HG02938 (cell line): ENCODE data around the gene DBT.
A peak's percentile ranks its signal among the peaks of the same experiment; 100 is the strongest.
"Not testable (repeated sequence)": the region's sequence is repeated elsewhere in the genome, so short reads cannot be mapped to it uniquely, and the experiment has no call there.

ENCODE experiments used
- ATAC-seq: cut with Tn5 transposase; IDR thresholded peaks from one replicate; pipeline ENCODE4 v1.9.1; 2021; ENCODE audit warnings: mild to moderate bottlenecking, moderate library complexity; ENCODE audit not compliant: unreplicated experiment

DBT gene

DNA sequence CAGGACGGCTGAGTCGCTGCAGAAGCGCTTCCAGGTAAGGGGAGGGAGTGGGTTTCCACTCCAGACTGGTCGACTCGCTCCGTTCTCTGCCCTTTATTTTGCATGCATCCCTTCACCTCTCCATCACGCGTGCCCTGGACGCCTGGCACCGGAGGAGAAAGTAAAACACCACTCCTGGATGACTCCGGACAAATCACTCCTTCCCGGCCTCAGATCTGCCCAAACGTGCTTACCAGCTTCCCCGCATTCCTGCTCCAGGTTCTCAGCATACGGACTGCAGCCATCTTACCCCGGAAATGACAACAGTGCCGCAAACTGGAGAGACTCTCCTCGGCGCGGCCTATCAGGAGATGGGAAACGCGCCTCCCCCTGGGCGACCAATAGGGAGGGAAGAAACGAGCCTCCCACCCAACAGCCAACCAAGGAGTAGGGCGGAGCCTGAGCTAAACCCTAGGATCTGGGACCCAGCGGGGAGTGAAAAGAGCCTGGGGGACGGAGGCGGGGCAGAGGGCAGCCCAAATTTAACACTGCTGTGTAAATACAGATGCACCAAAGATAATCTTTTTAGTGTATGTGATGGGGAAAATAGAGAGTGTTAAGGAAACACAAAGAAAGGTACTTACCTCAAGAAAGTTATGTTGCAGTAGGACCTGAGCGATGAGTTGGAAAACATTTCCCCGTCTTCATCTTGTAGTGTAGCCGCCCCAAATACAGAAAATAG lies at the start of gene DBT:
DBT (minus strand) TSS at position 298 of the 721 bp plus-strand sequence; CDS start at position 284, 14 bp downstream.
- peak; percentile 100 for ATAC-seq

DNA sequence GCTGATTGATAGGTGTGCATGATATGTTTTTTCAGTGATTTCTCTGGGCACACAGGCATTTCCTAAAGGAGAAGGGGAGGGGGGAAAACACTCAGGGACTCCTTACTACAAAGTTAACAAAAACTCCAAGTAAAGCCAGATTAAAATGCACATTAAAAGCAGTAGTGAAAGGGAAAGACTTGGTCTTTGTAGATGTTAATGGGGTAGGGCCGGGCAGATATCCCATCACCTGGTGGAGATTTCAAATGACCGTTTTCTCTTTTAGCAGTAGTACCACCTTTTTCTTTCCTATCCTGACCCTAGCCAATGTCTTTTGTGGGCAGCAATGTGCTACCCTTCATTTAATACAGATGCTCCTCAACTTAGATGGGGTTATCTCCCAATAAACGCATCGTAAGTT lies 48.9 kb upstream of the DBT start:
- no peak for ATAC-seq

DNA sequence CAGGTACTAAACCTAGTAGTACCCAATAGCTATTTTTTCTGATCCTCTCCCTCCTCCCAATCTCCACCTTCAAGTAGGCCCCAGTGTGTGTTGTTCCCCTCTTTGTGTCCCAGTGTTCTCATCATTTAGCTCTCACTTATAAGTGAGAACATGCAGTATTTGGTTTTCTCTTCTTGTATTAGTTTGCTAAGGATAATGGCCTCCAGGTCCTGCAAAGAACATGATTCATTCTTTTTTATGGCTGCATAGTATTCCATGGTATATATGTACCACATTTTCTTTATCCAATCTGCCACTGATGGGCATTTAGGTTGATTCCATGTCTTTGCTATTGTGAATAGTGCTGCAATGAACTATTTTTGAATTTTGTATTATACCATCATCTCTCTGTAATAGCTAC lies 47.4 kb upstream of the DBT start:
- ATAC-seq, result not testable (repeated sequence)

DNA sequence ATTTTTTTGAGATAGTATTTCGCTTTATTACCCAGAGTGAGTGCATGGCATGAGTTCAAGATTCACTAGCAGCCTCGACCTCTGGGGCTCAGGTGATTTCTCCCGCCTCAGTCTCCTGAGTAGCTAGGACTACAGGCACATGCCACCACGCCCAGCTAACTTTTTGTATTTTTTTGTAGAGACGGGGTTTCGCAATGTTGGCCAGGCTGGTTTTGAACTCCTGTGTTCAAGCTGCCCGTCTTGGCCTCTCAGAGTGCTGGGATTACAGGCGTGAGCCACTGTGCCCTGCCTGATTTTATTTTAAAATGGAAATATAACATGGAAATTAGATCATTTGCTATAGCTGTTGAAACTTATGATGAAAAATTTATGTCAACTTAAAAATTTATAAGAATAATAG lies 46.5 kb upstream of the DBT start:
- ATAC-seq, result no peak

DNA sequence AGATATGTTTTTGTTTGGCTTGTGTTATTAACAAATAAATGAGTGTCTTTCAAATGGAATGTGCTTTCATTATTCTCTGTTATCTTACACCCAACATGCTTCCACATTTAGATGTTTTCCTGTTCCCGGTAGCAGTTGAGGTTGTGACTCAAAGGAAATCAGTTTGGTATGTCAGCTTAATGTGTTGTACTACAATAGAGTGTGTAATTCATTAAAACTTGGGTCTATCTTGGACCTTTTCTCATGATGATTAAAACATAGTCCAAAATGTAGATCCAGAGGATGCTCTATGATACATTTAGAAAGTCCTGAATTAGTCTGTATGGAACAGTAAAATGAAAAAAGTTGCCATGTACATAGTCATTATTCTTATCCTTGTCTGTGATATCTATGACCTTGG lies 43.1 kb upstream of the DBT start:
- no peak for ATAC-seq

DNA sequence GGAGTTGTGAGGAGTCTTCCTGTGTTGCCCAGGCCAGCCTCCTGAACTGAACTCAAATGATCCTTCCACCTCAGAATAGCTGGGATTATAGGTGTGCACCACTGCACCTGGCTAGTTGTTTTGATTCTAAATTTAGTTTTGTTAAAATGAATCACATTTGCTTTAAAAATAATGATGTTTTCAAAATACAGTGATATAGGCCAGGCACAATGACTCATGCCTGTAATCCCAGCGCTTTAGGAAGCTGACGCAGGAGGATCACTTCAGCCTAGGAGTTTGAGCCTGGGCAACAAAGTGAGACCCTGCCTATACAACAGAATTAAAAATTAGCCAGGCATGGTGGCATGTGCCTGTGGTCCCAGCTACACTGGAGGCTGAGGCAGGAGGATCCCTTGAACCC lies 40.7 kb upstream of the DBT start:
- no peak for ATAC-seq

DNA sequence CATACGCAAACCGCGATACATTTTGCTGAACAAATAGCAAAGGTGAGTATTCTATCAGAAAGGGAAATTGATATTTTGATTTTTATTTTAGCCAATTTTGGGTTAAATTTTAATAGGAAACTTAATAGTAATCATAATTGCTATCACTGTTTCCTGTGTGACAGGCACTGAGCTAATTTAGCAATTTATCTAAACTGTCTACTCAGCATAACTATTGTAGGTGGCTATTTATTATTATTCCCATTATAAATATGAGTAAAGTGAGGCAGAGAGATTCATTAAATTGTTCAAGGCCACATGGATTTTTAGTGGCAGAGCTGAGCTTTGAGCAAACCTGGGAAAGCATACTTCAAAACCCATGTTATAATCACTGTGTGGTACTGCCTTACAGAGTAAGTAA lies 37.5 kb upstream of the DBT start:
- ATAC-seq, result no peak

DNA sequence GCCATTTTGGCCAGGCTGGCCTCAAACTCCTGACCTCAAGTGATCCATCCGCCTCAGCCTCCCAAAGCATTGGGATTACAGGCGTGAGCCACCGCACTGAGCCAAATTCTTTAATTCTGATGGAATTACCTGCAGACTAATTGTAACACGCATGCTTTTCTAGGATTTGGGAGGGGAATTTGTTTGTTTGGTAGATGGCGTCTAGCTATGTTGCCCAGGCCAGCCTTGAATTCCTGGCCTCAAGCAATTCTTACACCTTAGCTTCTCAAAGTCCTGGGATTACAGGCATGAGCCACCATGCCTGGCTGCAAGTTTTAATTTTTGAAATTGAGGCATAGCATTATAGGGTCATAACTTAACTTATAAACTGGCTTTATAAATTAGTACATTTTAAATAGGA lies 35.0 kb upstream of the DBT start:
- no peak for ATAC-seq

DNA sequence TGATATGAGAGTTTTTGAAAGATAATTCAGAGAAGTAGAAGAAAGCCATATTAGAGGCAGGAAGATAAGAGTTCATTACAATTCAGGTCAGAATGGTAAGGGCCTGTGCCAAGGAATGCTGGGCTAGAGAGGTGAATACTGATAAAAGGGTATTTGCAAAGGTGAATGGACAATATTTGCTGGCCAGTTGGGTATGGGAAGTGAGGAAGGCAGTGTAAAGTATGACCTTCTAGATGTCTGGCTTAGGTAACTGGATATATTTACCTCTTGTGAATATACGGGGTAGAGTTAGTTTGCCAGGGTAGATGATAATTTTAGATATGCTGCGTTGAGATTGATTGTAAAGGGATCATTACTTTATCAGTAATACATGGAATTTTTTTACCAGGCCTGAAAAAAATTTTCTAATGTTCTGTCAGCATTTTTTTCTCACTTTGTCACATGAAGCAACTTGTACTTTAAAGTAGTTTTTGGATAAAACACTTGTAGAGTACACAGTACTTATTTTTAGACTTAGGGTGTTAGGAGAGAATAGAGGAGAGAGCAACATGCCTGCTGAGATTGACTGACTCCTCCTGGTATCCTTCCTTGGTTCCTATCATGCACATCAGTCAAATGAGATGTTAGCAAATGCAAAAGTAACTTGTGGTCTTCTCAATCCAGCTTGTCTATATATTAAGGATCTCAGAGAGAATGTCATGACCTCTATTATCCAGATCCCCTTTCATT lies 30.5 kb upstream of the DBT start:
- ATAC-seq, result no peak

DNA sequence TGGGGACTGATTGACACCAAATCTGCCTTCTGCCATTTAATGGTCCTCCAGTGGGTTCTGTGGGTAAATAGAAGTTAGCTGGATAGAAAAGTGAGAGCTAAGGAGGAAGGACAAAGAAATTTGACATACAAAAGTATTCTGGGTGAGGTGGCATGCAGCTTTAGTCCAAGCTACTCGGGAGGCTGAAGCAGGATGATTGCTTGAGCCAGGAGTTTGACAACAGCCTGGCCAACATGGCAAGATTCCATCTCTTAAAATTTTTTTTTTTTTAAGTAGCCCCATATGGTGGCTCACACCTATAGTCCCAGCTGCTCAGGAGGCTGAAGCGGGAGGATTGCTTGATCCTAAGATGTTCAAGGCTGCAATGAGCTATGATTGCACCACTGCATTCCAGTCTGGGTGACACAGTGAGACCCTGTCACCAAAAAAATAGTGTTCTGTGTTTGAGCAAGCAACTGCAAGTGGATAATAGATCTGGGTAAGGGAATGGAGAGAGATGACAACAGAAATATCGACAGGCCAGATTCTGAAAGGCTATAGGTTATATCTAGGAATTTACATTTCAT lies 29.8 kb upstream of the DBT start:
- ATAC-seq, result no peak

DNA sequence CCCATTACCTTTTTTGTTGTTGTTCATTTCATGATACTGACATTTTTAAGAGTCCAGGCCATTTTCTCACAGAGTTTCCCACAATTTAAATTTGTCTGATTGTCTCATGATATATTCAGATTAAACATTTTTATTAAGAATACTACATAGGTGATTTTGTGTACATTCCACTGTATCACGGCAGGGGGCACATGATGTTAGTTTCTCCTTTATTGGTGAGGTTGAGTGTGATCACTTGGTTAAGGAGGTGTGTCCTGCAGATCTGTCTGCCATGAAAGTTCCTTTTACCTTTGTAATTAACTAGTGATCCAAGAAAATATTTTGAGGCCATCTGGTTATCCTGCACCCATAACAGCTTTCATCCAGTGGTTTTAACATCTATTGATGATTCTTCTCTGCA lies 28.2 kb upstream of the DBT start:
- ATAC-seq, result no peak

DNA sequence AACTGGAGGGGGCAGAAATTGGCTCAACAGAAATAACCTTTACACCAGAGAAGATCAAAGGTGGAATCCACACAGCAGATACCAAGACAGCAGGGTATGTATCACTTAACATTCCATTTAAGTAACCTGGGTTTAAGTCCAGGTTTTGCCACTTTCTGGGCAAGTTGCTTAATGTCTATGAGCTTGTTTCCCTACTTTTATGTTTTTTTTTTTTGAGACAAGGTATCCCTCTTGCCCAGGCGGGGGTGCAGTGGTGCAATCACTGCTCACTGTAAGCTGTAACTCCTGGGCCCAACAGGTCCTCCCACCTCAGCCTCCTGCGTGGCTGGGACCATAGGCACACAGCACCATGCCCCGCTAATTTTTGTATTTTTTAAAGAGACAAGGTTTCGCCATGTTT lies 18.6 kb upstream of the DBT start:
- no peak for ATAC-seq

DNA sequence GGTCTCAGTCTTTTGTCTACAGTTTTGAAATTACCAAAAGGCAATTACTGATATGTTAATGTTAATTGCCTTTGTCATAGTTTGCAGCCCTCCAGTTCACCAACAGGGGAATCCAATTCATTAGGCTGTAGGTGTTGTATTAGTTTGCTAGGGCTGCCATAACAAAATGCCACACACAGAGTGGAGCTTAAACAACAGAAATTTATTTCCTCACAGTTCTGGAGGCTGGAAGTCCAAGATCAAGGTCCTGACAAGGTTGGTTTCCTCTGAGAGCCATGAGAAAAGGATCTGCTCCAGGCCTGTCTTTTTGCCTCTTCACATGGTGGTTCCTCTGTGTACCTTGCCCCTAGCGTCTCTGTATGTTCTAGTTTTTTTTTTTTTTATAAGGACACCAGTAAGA lies 17.6 kb upstream of the DBT start:
- no peak for ATAC-seq

DNA sequence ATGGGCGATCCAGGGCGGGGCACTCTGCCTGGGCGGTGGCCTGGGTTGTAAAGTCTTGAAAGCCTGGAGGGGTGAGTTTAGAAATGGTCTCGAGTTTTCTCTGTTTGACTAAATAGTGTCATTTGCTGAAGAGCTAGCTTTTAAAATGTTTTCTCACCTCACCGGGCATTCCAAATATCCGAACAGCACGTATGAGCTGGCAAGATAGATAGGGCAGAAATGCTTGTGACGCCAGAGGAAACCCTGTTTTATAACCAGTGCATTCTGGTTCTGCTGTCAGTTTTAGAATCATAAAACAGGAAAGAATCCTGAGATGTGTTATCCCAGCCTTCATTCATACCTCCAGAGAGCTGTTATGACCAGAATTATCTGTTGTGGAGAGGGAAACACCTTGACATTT lies 17.1 kb upstream of the DBT start:
- ATAC-seq, result peak; percentile 8

DNA sequence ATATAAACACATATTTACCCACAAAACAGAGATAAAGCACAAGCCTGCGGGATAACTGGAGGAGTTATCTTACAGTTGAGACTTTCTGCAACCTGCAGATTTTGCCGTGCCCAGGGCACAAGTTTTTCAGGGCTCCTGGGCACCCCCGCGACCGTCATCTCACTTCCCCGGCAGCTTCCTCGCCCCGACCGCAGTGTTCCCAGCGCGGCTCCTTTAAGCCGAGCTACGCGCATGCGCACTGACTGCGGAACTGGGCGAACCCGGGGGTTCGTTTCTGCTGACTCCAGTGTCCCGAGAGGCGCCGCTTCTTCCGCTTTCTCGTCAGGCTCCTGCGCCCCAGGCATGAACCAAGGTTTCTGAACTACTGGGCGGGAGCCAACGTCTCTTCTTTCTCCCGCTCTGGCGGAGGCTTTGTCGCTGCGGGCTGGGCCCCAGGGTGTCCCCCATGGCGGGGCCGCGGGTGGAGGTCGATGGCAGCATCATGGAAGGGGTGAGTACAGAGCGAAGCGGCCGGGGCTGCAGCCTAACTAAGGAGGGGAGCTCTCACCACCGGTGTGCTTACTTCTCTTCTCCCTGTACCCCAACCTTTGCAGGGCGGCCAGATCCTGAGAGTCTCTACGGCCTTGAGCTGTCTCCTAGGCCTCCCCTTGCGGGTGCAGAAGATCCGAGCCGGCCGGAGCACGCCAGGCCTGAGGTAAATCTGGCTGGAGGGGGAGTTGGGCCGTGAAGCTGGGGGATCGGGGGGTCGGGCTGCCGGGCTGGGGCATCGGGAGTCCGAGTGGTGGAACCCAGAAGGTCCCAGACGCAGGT lies 16.5 kb upstream of the DBT start, which contains the start of gene RTCA:
RTCA (plus strand) TSS at position 286 of the 810 bp plus-strand sequence; CDS start at position 446, 160 bp downstream.
- peak; percentile 92 for ATAC-seq

DNA sequence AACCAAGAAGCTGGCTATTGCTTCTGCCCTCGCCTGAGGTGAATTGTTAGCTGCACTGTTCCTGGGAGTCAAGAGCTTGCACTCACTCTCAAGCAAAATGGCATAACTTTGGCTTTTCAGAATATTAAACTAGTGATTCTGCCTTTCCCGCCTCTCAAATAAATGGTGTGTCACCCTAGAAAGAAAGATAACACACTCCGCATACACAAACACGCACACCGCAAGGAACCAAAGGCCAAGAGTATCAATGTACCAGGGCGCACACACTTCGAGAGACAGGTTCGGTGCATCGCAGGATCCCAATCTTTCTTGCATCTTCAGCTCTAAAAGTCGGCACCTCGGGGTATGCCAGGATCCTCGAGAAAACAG lies 15.9 kb upstream of the DBT start:
- ATAC-seq, result peak; percentile 34

DNA sequence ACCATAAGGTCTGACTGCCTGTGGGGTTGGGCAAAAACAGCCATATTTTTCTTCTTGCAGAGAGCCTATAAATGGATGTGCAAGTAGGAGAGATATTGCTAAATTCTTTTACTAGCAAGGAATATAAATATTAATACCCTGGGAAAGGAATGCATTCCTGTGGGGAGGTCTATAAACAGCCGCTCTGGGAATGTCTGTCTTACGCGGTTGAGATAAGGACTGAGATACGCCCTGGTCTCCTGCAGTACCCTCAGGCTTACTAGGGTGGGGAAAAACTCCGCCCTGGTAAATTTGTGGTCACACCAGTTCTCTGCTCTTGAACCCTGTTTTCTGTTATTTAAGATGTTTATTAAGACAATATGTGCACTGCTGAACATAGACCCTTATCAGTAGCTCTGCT lies 14.4 kb upstream of the DBT start:
- ATAC-seq, result not testable (repeated sequence)

DNA sequence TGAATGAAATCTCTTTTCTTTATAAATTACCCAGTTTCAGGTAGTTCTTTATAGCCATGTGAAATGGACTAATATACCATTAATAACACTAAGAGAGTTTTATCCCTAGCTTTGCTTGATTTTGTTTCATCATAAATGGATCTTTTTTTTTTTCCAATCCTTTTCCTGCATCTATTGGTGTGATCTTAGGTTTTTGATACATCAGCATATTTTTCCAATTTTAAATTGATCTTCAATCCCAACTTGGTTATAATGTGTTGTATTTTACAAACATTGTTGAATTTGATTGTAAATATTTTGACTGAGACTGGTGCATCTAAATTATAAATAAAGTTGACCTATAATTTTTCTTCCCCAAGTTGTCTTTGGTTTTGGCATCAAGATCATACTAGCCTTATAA lies 12.1 kb upstream of the DBT start:
- no peak for ATAC-seq

DNA sequence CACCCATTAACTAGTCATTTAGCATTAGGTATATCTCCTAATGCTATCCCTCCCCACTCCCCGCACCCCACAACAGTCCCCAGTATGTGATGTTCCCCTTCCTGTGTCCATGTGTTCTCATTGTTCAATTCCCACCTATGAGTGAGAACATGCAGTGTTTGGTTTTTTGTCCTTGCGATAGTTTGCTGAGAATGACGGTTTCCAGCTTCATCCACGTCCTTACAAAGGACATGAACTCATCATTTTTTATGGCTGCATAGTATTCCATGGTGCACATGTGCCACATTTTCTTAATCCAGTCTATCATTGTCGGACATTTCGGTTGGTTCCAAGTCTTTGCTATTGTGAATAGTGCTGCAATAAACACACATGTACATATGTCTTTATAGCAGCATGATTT lies 8.8 kb upstream of the DBT start:
- ATAC-seq, result not testable (repeated sequence)

DNA sequence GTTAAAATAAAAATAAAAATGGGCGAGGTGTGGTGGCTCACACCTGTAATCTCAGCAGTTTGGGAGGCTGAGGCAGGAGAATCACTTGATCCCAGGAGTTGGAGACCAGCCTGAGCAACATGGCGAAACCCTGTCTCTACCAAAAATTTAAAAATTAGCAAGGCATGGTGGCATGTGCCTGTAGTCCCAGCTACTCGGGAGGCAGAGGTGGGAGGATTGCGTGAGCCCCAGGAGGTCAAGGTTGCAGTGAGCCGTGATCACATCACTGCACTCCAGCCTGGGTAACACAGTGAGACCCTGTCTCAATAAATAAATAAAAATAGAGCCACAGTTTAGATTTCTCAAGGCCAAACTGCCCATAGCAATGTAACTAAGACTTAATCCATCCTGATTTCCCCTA lies 6.6 kb upstream of the DBT start:
- ATAC-seq, result not testable (repeated sequence)

DNA sequence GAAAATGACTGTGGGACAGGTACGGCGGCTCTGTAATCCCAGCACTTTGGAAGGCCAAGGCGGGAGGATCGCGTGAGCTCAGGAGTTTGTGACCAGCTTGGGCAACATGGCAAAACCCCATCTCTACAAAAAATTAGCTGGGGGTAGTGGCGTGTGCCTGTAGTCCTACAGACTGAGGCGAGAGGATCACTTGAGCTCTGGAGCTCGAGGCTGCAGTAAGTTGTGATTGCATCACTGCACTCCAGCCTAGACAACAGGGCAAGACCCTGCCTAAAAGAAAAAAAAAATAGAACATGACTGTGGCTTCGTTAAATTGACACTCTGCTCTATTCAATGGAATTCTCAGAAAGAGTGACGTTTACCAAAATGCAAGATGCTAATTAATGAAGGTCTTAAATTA lies 3.9 kb upstream of the DBT start:
- no peak for ATAC-seq
